HG02840 (cell line): Measurements from ENCODE around the gene DPH2.

Source experiments
- ATAC-seq: cut with Tn5 transposase; IDR thresholded peaks from one replicate; pipeline ENCODE4 v1.9.1; 2021; ENCODE audit warnings: mild to moderate bottlenecking, moderate library complexity, moderate number of reproducible peaks; ENCODE audit not compliant: unreplicated experiment, low FRiP score

DPH2 gene

GRCh38 chr1:43944860-43945259 is 24.9 kb upstream of the DPH2 start:
- ATAC-seq = no peak

GRCh38 chr1:43945674-43946235 is 24.1 kb upstream of the DPH2 start:
- ATAC-seq = no peak

GRCh38 chr1:43946236-43947060 is 23.4 kb upstream of the DPH2 start, which contains the start of gene IPO13:
IPO13 (plus strand) TSS chr1:43946950; CDS start chr1:43947601, 651 bp downstream.
- ATAC-seq = peak; percentile 87

GRCh38 chr1:43947061-43947873 is 22.5 kb upstream of the DPH2 start:
- ATAC-seq = peak; percentile 29

- no peak for ATAC-seq
Observed at GRCh38 chr1:43947874-43948437, 21.9 kb upstream of the DPH2 start.

- ATAC-seq = no peak
Observed at GRCh38 chr1:43949678-43950077, 20.1 kb upstream of the DPH2 start.

- no peak for ATAC-seq
Observed at GRCh38 chr1:43951021-43951985, 18.5 kb upstream of the DPH2 start.

- no peak for ATAC-seq
Observed at GRCh38 chr1:43952731-43953346, 17.0 kb upstream of the DPH2 start.

GRCh38 chr1:43953361-43953760 is 16.4 kb upstream of the DPH2 start:
- ATAC-seq = no peak

GRCh38 chr1:43954036-43954435 is 15.8 kb upstream of the DPH2 start:
- ATAC-seq = no peak

GRCh38 chr1:43956234-43956633 is 13.6 kb upstream of the DPH2 start:
- no peak for ATAC-seq

- ATAC-seq = no peak
Observed at GRCh38 chr1:43957407-43958040, 12.3 kb upstream of the DPH2 start.

- no peak for ATAC-seq
Observed at GRCh38 chr1:43958351-43959255, 11.2 kb upstream of the DPH2 start.

- ATAC-seq = no peak
Observed at GRCh38 chr1:43960798-43961197, 9.0 kb upstream of the DPH2 start.

GRCh38 chr1:43961692-43962091 is 8.1 kb upstream of the DPH2 start:
- no peak for ATAC-seq

GRCh38 chr1:43962324-43962723 is 7.5 kb upstream of the DPH2 start:
- no peak for ATAC-seq

GRCh38 chr1:43963006-43963405 is 6.8 kb upstream of the DPH2 start:
- ATAC-seq = no peak

- no peak for ATAC-seq
Observed at GRCh38 chr1:43963890-43964289, 5.9 kb upstream of the DPH2 start.
